ENCODE measurements around the gene SPI1.
"Not testable (repeated sequence)": the region's sequence is repeated elsewhere in the genome, so short reads cannot be mapped to it uniquely, and the experiment has no call there.

The SPI1 gene

GRCh38 chr11:47337229-47337924, 41.0 kb downstream of the SPI1 start:
- no peak for DNase-seq

- DNase-seq, result no peak
Observed at GRCh38 chr11:47336595-47336994, 41.8 kb downstream of the SPI1 start.

- DNase-seq, result no peak
Observed at GRCh38 chr11:47335733-47336132, 42.6 kb downstream of the SPI1 start.

- DNase-seq, result not testable (repeated sequence)
Observed at GRCh38 chr11:47334699-47335411, 43.5 kb downstream of the SPI1 start.

- DNase-seq, result no peak
Observed at GRCh38 chr11:47333886-47334443, 44.4 kb downstream of the SPI1 start.

GRCh38 chr11:47333526-47333845, 44.9 kb downstream of the SPI1 start:
- no peak for DNase-seq

GRCh38 chr11:47332791-47333525, 45.4 kb downstream of the SPI1 start:
- no peak for DNase-seq

- no peak for DNase-seq
Observed at GRCh38 chr11:47332303-47332711, 46.0 kb downstream of the SPI1 start.

GRCh38 chr11:47331454-47332302, 46.7 kb downstream of the SPI1 start:
- no peak for DNase-seq

GRCh38 chr11:47329987-47330931, 48.1 kb downstream of the SPI1 start:
- no peak for DNase-seq

- no peak for DNase-seq
Observed at GRCh38 chr11:47329431-47329986, 48.8 kb downstream of the SPI1 start.

GRCh38 chr11:47328449-47329390, 49.6 kb downstream of the SPI1 start:
- no peak for DNase-seq

GRCh38 chr11:47327949-47328348, 50.4 kb downstream of the SPI1 start:
- DNase-seq, result no peak

GRCh38 chr11:47327025-47327424, 51.3 kb downstream of the SPI1 start:
- DNase-seq, result no peak

GRCh38 chr11:47326198-47326597, 52.1 kb downstream of the SPI1 start:
- DNase-seq, result no peak

GRCh38 chr11:47325271-47326041, 52.9 kb downstream of the SPI1 start:
- no peak for DNase-seq

- no peak for DNase-seq
Observed at GRCh38 chr11:47324520-47324919, 53.8 kb downstream of the SPI1 start.

GRCh38 chr11:47318166-47318565, 60.2 kb downstream of the SPI1 start:
- no peak for DNase-seq
